ENCODE results near the gene EFS.

GRCh38 chr14:23357261-23357660 is 7.7 kb downstream of the EFS start:
- TF ChIP-seq CTCF (IDR thresholded peaks at IDR 0.05; ENCODE audit: poor library complexity) (no peak), EZH2 (IDR thresholded peaks at IDR 0.05; ENCODE audit: borderline replicate concordance) (no peak)
